NB4 (cell line): Measurements from ENCODE around the gene CUTA.

Experiments used
- DNase-seq: peaks from one replicate; pipeline ENCODE4 v3.0.0; 2010; ENCODE audit warnings: low read depth
- H3K4me3 ChIP-seq: one replicate; pipeline ENCODE4 v1.5.1; 2011; ENCODE audit warnings: mild to moderate bottlenecking, low read depth, low read length, moderate library complexity
- MYC ChIP-seq: IDR thresholded peaks from 2 replicates; pipeline ENCODE4 v1.6.1; 2011; ENCODE audit warnings: low read depth, low read length
- POLR2A ChIP-seq: IDR thresholded peaks from 2 replicates; pipeline ENCODE4 v1.6.1; 2011; ENCODE audit warnings: mild to moderate bottlenecking; ENCODE audit not compliant: insufficient read length; ENCODE audit errors: extremely low read depth
- TF ChIP-seq, protein P1 (sequence below): IDR thresholded peaks from 2 replicates; pipeline ENCODE4 v1.6.1; 2011; ENCODE audit warnings: low read depth, low read length
- TF ChIP-seq, protein P2 (sequence below): IDR thresholded peaks from one replicate; pipeline ENCODE4 v1.5.1; 2012; ENCODE audit warnings: low read depth, low read length

Gene CUTA

GRCh38 chr6:33421344-33421643 is 3.4 kb upstream of the CUTA start:
- TF ChIP-seq, protein P1, sequence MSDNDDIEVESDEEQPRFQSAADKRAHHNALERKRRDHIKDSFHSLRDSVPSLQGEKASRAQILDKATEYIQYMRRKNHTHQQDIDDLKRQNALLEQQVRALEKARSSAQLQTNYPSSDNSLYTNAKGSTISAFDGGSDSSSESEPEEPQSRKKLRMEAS, result no peak
- no peak for TF ChIP-seq MYC
- TF ChIP-seq, protein P2, sequence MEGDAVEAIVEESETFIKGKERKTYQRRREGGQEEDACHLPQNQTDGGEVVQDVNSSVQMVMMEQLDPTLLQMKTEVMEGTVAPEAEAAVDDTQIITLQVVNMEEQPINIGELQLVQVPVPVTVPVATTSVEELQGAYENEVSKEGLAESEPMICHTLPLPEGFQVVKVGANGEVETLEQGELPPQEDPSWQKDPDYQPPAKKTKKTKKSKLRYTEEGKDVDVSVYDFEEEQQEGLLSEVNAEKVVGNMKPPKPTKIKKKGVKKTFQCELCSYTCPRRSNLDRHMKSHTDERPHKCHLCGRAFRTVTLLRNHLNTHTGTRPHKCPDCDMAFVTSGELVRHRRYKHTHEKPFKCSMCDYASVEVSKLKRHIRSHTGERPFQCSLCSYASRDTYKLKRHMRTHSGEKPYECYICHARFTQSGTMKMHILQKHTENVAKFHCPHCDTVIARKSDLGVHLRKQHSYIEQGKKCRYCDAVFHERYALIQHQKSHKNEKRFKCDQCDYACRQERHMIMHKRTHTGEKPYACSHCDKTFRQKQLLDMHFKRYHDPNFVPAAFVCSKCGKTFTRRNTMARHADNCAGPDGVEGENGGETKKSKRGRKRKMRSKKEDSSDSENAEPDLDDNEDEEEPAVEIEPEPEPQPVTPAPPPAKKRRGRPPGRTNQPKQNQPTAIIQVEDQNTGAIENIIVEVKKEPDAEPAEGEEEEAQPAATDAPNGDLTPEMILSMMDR, result no peak
- no peak for TF ChIP-seq POLR2A
- H3K4me3 ChIP-seq, result no peak overlapping the region
- no peak for DNase-seq

DNA sequence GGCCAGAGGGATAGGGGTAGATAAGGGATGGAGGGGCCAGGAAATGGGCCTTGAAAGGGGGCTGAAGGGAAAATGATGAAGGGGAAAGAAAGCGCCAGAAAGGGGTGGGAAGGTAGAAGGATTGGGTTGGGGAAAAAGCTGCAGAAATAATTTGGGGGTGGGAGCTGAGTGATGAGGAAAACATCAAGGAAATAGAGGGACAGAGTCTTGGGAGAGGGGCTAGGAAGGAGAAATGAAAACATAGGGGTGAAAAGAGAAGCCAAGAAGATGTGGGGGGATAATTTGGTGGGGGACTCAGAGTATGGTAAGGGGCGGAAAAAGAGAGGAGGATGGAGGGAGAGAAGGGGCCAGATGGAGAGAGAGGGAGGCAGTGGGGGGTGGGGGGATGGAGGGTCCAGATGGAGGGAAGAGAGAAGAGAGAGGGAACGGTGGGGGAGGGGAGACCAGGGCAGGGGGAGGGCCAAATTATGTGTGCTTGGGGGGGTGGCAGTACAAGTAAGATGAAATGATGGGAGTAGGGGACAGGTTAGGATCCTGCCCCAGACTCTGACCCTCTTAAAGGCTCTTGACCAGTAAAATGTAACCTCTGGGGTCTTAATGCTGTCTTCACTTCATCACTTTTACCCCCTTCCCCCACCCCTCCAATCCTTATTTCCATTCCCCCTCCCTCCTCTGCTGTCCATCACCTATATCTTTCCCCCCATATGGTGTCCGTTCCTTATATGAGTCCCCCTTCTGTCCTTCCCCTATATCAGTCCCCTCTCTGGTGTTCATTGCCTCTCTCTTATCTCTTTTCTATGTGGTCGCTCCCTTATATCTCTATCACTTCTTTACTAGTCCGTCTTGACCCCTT is 2.8 kb upstream of the CUTA start:
- H3K4me3 ChIP-seq, result no peak overlapping the region
- TF ChIP-seq MYC (no peak), POLR2A (no peak)
- TF ChIP-seq, protein P1, result no peak
- TF ChIP-seq, protein P2, result no peak
- peak; percentile 31 for DNase-seq

DNA sequence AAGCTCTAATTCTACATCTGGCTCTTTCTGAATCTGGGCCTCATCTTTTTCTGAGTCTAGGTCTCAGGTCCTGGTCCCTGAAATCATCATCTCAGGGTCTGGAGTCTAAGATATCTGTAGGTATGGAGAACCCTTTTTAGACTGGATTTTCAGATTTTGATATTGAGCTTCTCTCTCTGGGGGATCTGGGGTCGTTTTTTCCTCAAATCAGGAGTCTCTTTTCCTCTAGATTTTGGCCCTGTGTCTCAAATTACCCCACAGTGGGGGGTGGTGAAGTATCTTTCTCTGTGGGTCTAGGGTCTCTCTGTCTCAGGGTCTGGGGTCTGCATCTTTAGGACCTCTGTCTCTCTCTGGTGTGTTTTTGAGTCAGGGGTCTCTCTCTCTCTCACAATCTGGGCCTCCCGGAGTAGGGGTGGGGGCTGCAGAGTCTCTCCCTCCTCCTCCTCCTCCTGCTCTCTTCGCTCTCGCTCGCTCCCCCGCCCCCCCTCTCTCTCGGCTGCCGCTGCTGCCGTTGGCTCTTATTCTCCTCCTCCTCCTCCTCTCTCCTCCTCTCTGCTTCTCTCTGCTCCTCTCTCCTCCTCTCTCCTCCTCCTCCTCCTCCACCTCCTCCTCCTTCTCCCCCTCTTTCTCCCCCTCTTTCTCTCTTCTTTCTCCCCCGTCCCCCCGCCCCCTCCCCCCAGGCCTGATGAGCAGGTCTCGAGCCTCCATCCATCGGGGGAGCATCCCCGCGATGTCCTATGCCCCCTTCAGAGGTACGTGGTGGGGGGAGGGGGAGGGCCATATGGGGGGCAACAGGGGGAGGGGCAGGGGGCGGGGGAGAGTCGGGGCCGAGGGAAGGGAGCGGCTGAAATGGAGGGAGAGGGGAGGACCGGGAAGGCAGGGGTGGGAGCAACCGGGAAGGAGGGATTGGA is 1.9 kb upstream of the CUTA start, which contains the start of gene SYNGAP1:
TSS of gene SYNGAP1 (plus strand) at position 486 of the 911 bp plus-strand sequence. CDS start at position 686, 200 bp downstream.
- H3K4me3 ChIP-seq, result no peak within 1 kb of the TSS
- TF ChIP-seq, protein P1, result no peak
- TF ChIP-seq, protein P2, result no peak
- TF ChIP-seq MYC, result no peak
- TF ChIP-seq POLR2A, result no peak
- no peak for DNase-seq

DNA sequence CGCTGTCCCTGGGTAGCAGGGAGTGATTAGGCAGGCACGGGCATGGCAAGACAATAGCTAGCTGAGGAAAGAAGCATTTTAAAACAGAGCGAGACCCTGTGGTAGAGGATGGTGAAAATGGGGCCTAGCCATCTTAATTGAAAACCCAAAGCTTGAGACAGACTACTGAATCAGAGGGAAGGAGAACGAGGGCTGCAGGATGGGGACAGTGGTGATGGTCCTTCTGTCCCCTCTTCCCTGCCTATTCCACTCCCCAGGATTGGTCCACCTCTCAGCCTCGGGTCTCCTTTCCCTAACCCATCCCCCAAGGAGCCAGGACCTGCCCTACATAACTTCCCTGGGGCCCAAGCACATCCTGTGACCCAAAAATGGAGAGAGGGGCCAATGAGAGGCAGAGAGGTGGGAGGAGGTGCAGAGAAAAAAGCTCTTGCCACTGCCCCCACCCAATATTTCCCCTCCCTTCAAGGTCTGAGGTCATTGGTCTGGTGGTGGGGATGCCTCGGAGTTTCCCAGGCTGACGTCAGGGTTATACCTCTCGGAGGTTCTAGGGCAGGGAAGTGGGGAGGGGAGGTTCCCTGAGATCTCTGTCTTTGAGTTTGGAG is 884 bp upstream of the CUTA start:
- H3K4me3 ChIP-seq, result peak overlapping the region; percentile 55
- TF ChIP-seq MYC (no peak), POLR2A (no peak)
- TF ChIP-seq, protein P2, result no peak
- TF ChIP-seq, protein P1, result no peak
- DNase-seq, result peak; percentile 26

- peak overlapping the region; percentile 98 for H3K4me3 ChIP-seq
- DNase-seq, result peak; percentile 49
- TF ChIP-seq POLR2A (no peak), MYC (no peak)
- TF ChIP-seq, protein P2, result no peak
- TF ChIP-seq, protein P1, result no peak
Observed at GRCh38 chr6:33417128-33417902, 592 bp downstream of the CUTA start.
